ENCODE results near the gene IKBKG. TPM values are rescaled to one million over a fixed set of nuclear protein-coding genes. Genes with fewer than 3 reads are reported as not detected.

Gene IKBKG
- total and polyA plus RNA-seq, 2 of the 8 experiments (the other 6 are each of a cell fraction or from before 2014, with no cell fraction given) = 17.5 to 18.1 TPM

DNA sequence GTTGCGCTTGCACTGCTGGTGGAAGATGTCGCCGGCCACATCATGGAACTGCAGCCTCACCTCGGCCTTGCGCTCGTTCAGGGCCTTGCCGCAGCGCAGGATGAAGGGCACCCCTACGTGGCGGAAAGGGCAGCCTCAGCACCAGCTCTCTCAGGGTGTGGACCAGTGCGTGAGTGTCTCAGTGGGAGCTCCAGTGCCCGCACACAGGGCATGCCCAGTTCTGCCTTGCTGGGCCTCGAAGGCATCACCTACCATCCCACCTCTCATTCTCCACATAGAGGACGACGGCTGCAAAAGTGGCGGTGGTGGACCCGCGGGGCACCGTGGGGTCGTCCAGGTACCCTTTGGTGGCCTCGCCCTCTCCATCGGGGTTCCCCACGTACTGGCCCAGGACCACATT, 14.7 kb upstream of the IKBKG start:
- Histone ChIP-seq H2BK12ac (ENCODE audit: low read depth, low read length) (no peak overlapping the region), H4K8ac (ENCODE audit: extremely low read depth, insufficient read depth, low read length) (no peak overlapping the region), H3K23me2 (ENCODE audit: low read depth, low read length) (no peaks in the 10 kb centered on the region), H4K20me1 (replicated peaks in 1 of 2; ENCODE audit: control insufficient read depth in 1 of 2, insufficient read depth in 2 of 2, low read length in 2 of 2) (peaks cover 2 to 8% of the 10 kb centered on the region in 2 experiments), H3K4me3 (ENCODE audit: extremely low read depth in 1 of 4, insufficient read depth in 2 of 4, low read depth in 3 of 4, low read length in 4 of 4) (no peak overlapping the region), H4K91ac (replicated peaks; ENCODE audit: insufficient read length, low read length) (no peak overlapping the region), H3K9me3 (ENCODE audit: insufficient read depth in 2 of 2, low read depth in 1 of 2, low read length in 1 of 2) (no peaks in the 10 kb centered on the region), H4K5ac (ENCODE audit: insufficient read length, low read depth, low read length) (no peak overlapping the region), H2BK15ac (ENCODE audit: low read length) (no peak overlapping the region), H3K79me2 (ENCODE audit: control insufficient read depth in 1 of 2, insufficient read depth in 2 of 2, low read length in 2 of 2) (no peaks in the 10 kb centered on the region), H3K27me3 (replicated peaks in 1 of 4; ENCODE audit: control insufficient read depth in 3 of 4, extremely low read depth in 1 of 4, insufficient read depth in 3 of 4, low read length in 3 of 4) (no peaks in the 10 kb centered on the region), H3K4me1 (replicated peaks in 1 of 4; ENCODE audit: control insufficient read depth in 3 of 4, insufficient read depth in 4 of 4, low read length in 3 of 4) (peaks cover 0 to 3% (median 0%) of the 10 kb centered on the region in 4 experiments; a peak in 2 of 7 replicates), H2AK5ac (ENCODE audit: low read depth, low read length) (no peak overlapping the region), H3K27ac (ENCODE audit: low read depth, low read length) (no peak overlapping the region), H3K36me3 (ENCODE audit: control insufficient read depth in 2 of 4, insufficient read depth in 4 of 4, low read length in 3 of 4) (peaks cover 5 to 20% (median 14%) of the 10 kb centered on the region in 4 experiments; a peak in 7 of 8 replicates), H3K79me1 (ENCODE audit: low read depth, low read length) (no peaks in the 10 kb centered on the region), H3K56ac (replicated peaks; ENCODE audit: insufficient read length, low read depth, low read length) (no peak overlapping the region), H3K14ac (ENCODE audit: insufficient read length) (no peak overlapping the region), H2BK5ac (ENCODE audit: low read depth, low read length) (no peak overlapping the region), H3K9ac (replicated peaks in 1 of 4; ENCODE audit: extremely low read depth in 1 of 4, low read depth in 3 of 4, low read length in 3 of 4) (no peak overlapping the region), H2BK120ac (replicated peaks; ENCODE audit: low read depth, low read length) (no peak overlapping the region), H2AFZ (ENCODE audit: low read length) (no peak overlapping the region), H3K23ac (ENCODE audit: insufficient read length) (no peak overlapping the region), H2BK20ac (ENCODE audit: low read length) (no peak overlapping the region), H3K18ac (ENCODE audit: extremely low read depth, low read length) (no peak overlapping the region), H3K4me2 (ENCODE audit: insufficient read depth in 1 of 2, low read depth in 2 of 2, low read length in 2 of 2) (no peak overlapping the region), H3K4ac (replicated peaks; ENCODE audit: insufficient read length, low read depth, low read length) (no peak overlapping the region)
- FAIRE-seq (no peak), DNase-seq (ENCODE audit: low read depth in 1 of 2, low spot score in 2 of 2) (no peak)
- TF ChIP-seq RFX5 (IDR thresholded peaks at IDR 0.05; ENCODE audit: borderline replicate concordance, low read depth, low read length) (no peak), NANOG (IDR thresholded peaks at IDR 0.05; ENCODE audit: insufficient read depth, low read depth, low read length, poor library complexity, severe bottlenecking) (no peak), KDM1A (IDR thresholded peaks at IDR 0.05; ENCODE audit: borderline replicate concordance, low read length) (no peak), CBX5 (IDR thresholded peaks at IDR 0.05; ENCODE audit: low read depth, low read length) (no peak), CTBP2 (IDR thresholded peaks at IDR 0.05; ENCODE audit: borderline replicate concordance, insufficient read depth, insufficient read length, low read length) (no peak)
- CTCF ChIA-PET (ENCODE audit: partially characterized antibody) = interaction anchor here (0.6 to 2.0 kb wide), 8 partner anchors 8 to 178 kb away, joined by 3 to 8 read pairs (median 3); partner anchors contain the start of gene SLC10A3
- WGBS, 2 experiments (ENCODE audit: extremely low coverage in 1 of 2, insufficient coverage in 1 of 2, insufficient read length in 1 of 2, insufficient replicate concordance in 2 of 2, low coverage in 1 of 2, low lambda C conversion rate in 2 of 2, missing lambda C conversion rate in 1 of 2) = 89% methylated on average over 11 of the region's 23 CpGs; no CpG with 5 or more reads in 1 of the 2 experiments
- POLR2A ChIA-PET (ENCODE audit: partially characterized antibody) = interaction anchor here (1.2 to 3.2 kb wide), 2 partner anchors 12 to 133 kb away, joined by 6 to 26 read pairs; partner anchors contain the start of gene RPL10

Measured in H1 (cell line).